GM19025 (cell line): ENCODE data around the gene COX4I2.

Source experiments
- ATAC-seq: cut with Tn5 transposase; IDR thresholded peaks from one replicate; pipeline ENCODE4 v1.9.1; 2021; ENCODE audit warnings: mild to moderate bottlenecking, low read depth, moderate library complexity; ENCODE audit not compliant: unreplicated experiment

COX4I2 gene

GRCh38 chr20:31674895-31675827, 37.4 kb downstream of the COX4I2 start:
- peak; percentile 77 for ATAC-seq

GRCh38 chr20:31675828-31676608, 38.3 kb downstream of the COX4I2 start:
- no peak for ATAC-seq

GRCh38 chr20:31676609-31676989, 38.9 kb downstream of the COX4I2 start:
- no peak for ATAC-seq

GRCh38 chr20:31677553-31678260, 40.0 kb downstream of the COX4I2 start:
- no peak for ATAC-seq

GRCh38 chr20:31678389-31679356, 41.0 kb downstream of the COX4I2 start:
- no peak for ATAC-seq

- ATAC-seq: no peak
Observed at GRCh38 chr20:31679357-31680285, 41.9 kb downstream of the COX4I2 start.

- ATAC-seq: no peak
Observed at GRCh38 chr20:31680286-31681127, 42.8 kb downstream of the COX4I2 start.

GRCh38 chr20:31681128-31681727, 43.5 kb downstream of the COX4I2 start:
- no peak for ATAC-seq

- ATAC-seq: no peak
Observed at GRCh38 chr20:31681769-31682168, 44.1 kb downstream of the COX4I2 start.

GRCh38 chr20:31682352-31682751, 44.6 kb downstream of the COX4I2 start:
- ATAC-seq: no peak

GRCh38 chr20:31682927-31683326, 45.2 kb downstream of the COX4I2 start:
- ATAC-seq: no peak

- peak; percentile 40 for ATAC-seq
Observed at GRCh38 chr20:31684153-31685015, 46.7 kb downstream of the COX4I2 start.

GRCh38 chr20:31685853-31686643, 48.3 kb downstream of the COX4I2 start:
- no peak for ATAC-seq

- no peak for ATAC-seq
Observed at GRCh38 chr20:31687777-31688176, 50.1 kb downstream of the COX4I2 start.

- no peak for ATAC-seq
Observed at GRCh38 chr20:31689141-31689540, 51.4 kb downstream of the COX4I2 start.
